ENCODE results near the gene EFCAB14. TPM values are rescaled to one million over a fixed set of nuclear protein-coding genes. Genes with fewer than 3 reads are reported as not detected.

Gene EFCAB14
- total RNA-seq, 1 experiment from 2014 or later: 52.5 TPM

- BruUV-seq (replicated peaks): no TSS peak
- no peak for ATAC-seq
- intact Hi-C loops (cut with micrococcal nuclease): no loop called here
Observed at GRCh38 chr1:46642115-46642680, 76.7 kb downstream of the EFCAB14 start.

GRCh38 chr1:46639547-46639946, 79.4 kb downstream of the EFCAB14 start:
- TF ChIP-seq RAD21 (IDR thresholded peaks at IDR 0.05; ENCODE audit: low read depth) (no peak), CBX3 (IDR thresholded peaks at IDR 0.05; ENCODE audit: low read depth) (no peak), JUND (IDR thresholded peaks at IDR 0.05) (no peak), EZH2phosphoT487 (IDR thresholded peaks at IDR 0.05; ENCODE audit: borderline replicate concordance) (no peak), ZBTB33 (IDR thresholded peaks at IDR 0.05; ENCODE audit: extremely low read depth, insufficient replicate concordance, low read length) (no peak), POLR2A (IDR thresholded peaks at IDR 0.05; ENCODE audit: borderline replicate concordance, extremely low read depth, insufficient read depth, insufficient read length) (no peak), CTCF (IDR thresholded peaks at IDR 0.05 in 2 of 3, conservative IDR thresholded peaks at IDR 0.05 in 1 of 3; ENCODE audit: borderline replicate concordance in 1 of 3, insufficient read depth in 1 of 3, low read depth in 2 of 3, low read length in 2 of 3) (no peak), TCF7L2 (IDR thresholded peaks at IDR 0.05; ENCODE audit: borderline replicate concordance, extremely low read depth, insufficient read depth, insufficient read length) (no peak), ELF1 (IDR thresholded peaks at IDR 0.05; ENCODE audit: borderline replicate concordance, low read depth) (no peak), ATF3 (IDR thresholded peaks at IDR 0.05) (no peak), SP1 (IDR thresholded peaks at IDR 0.05; ENCODE audit: low read depth) (no peak), CEBPB (IDR thresholded peaks at IDR 0.05; ENCODE audit: low read depth) (no peak), POLR2AphosphoS5 (IDR thresholded peaks at IDR 0.05; ENCODE audit: low read depth, low read length) (no peak), ZNF274 (IDR thresholded peaks at IDR 0.05; ENCODE audit: low read depth, low read length) (no peak), SRF (IDR thresholded peaks at IDR 0.05; ENCODE audit: low read depth) (no peak)
- Histone ChIP-seq H3K4me3 (replicated peaks in 1 of 2; ENCODE audit: low read depth in 1 of 2, low read length in 2 of 2) (no peak overlapping the region), H3K27me3 (ENCODE audit: insufficient read depth, low read length) (no peaks in the 10 kb centered on the region), H3K27ac (ENCODE audit: low read depth, low read length) (no peak overlapping the region), H3K9ac (ENCODE audit: low read length) (no peak overlapping the region), H3K4me1 (ENCODE audit: control insufficient read depth in 1 of 2, insufficient read depth in 2 of 2, low read length in 2 of 2) (peaks cover 0 to 6% of the 10 kb centered on the region in 2 experiments; a peak in 2 of 4 replicates), H4K20me1 (ENCODE audit: insufficient read depth) (no peaks in the 10 kb centered on the region; the same call in 1 of the 2 replicates), H3K4me2 (ENCODE audit: low read length) (no peak overlapping the region), H2AFZ (ENCODE audit: low read depth, low read length, poor library complexity, severe bottlenecking) (no peak overlapping the region), H3K79me2 (ENCODE audit: insufficient read depth, low read length) (no peaks in the 10 kb centered on the region), H3K9me2 (ENCODE audit: insufficient read depth) (no peaks in the 10 kb centered on the region), H3K9me3 (ENCODE audit: control insufficient read depth in 1 of 2, insufficient read depth in 1 of 2, low read depth in 1 of 2, low read length in 2 of 2) (no peaks in the 10 kb centered on the region), H3K36me3 (ENCODE audit: control insufficient read depth in 1 of 2, insufficient read depth in 2 of 2, low read length in 2 of 2) (peaks cover 4 to 11% of the 10 kb centered on the region in 2 experiments; a peak in 2 of 4 replicates)
- POLR2A ChIA-PET: no interaction called here
- RAD21 ChIA-PET (ENCODE audit: low non-redundant PET in 1 of 2, low total read pairs in 2 of 2, uncharacterized antibody in 2 of 2, unreplicated experiment in 2 of 2): no interaction called here
- intact Hi-C loops (cut with micrococcal nuclease): no loop called here
- CTCF ChIA-PET: no interaction called here
- no TSS peak for BruUV-seq (replicated peaks)
- DNase-seq (ENCODE audit: low read depth, low spot score) (no peak), ATAC-seq (no peak)

More at GRCh38 chr1:46642115-46642680, 76.7 kb downstream of the EFCAB14 start:
- no peak overlapping the region for H3K9ac ChIP-seq (ENCODE audit: low read length)
- no peaks in the 10 kb centered on the region for H3K27me3 ChIP-seq (ENCODE audit: insufficient read depth, low read length)
- H3K4me2 ChIP-seq (ENCODE audit: low read length): no peak overlapping the region
- H3K36me3 ChIP-seq (ENCODE audit: control insufficient read depth in 1 of 2, insufficient read depth in 2 of 2, low read length in 2 of 2): peaks cover 0 to 1% of the 10 kb centered on the region in 2 experiments; a peak in 1 of 4 replicates
- no peak overlapping the region for H2AFZ ChIP-seq (ENCODE audit: low read depth, low read length, poor library complexity, severe bottlenecking)
- H3K79me2 ChIP-seq (ENCODE audit: insufficient read depth, low read length): no peaks in the 10 kb centered on the region
- peaks cover 0 to 6% of the 10 kb centered on the region in 2 experiments; a peak in 2 of 4 replicates for H3K4me1 ChIP-seq (ENCODE audit: control insufficient read depth in 1 of 2, insufficient read depth in 2 of 2, low read length in 2 of 2)
- ChIA-PET CTCF (no interaction called here), RAD21 (ENCODE audit: low non-redundant PET in 1 of 2, low total read pairs in 2 of 2, uncharacterized antibody in 2 of 2, unreplicated experiment in 2 of 2) (no interaction called here), POLR2A (no interaction called here)
- H3K9me2 ChIP-seq (ENCODE audit: insufficient read depth): no peaks in the 10 kb centered on the region
- no peak for TF ChIP-seq SIN3A (IDR thresholded peaks at IDR 0.05; ENCODE audit: low read depth)
- H3K4me3 ChIP-seq (replicated peaks in 1 of 2; ENCODE audit: low read depth in 1 of 2, low read length in 2 of 2): no peak overlapping the region
- no peaks in the 10 kb centered on the region for H4K20me1 ChIP-seq (ENCODE audit: insufficient read depth)
- DNase-seq (ENCODE audit: low read depth, low spot score): no peak
- H3K9me3 ChIP-seq (ENCODE audit: control insufficient read depth in 1 of 2, insufficient read depth in 1 of 2, low read depth in 1 of 2, low read length in 2 of 2): no peaks in the 10 kb centered on the region
- H3K27ac ChIP-seq (ENCODE audit: low read depth, low read length): no peak overlapping the region
